ENCODE data around the gene DGKZ.

DNA sequence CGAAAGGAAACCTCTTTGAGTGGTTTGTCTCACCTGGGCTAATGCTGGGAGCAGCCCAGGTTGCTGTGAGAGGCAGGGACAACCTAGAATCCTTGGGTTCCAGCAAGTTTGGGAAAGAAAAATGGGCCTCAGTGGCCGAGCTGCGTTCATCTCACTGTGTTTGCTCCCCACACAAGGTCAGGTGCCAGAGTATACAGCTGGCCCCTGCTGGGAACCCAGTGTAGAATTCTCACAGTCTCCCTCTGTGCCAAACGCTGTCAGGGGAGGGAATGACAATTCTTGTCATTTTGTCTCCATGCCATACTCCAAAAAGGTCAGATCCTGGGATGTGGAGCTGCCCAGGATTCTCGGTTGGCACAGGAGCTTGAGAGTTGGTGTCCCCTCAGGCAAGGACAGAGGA, 4.3 kb downstream of the DGKZ start:
- TF ChIP-seq YY1 (IDR thresholded peaks at IDR 0.05; ENCODE audit: insufficient read depth, insufficient read length) (no peak), ZNF274 (IDR thresholded peaks at IDR 0.05; ENCODE audit: low read depth, low read length) (no peak), SUZ12 (IDR thresholded peaks at IDR 0.05; ENCODE audit: extremely low read depth, insufficient read depth, insufficient read length) (no peak)

All from NT2/D1 (cell line).